Neural crest cell (in vitro differentiated cells): ENCODE measurements around the gene MAP3K8. TPM values are rescaled to one million over a fixed set of nuclear protein-coding genes. Genes with fewer than 3 reads are reported as not detected.

ENCODE experiments used
- DNase-seq: peaks from one replicate; pipeline ENCODE4 v3.0.0; 2021; ENCODE audit warnings: low read depth, mixed read lengths, low spot score
- H3K27ac Mint-ChIP-seq: one replicate; pipeline ENCODE4 v1.8.0; 2021; ENCODE audit warnings: mild to moderate bottlenecking, mixed read lengths; ENCODE audit not compliant: unreplicated experiment
- H3K27me3 Mint-ChIP-seq: 2 replicates; pipeline ENCODE4 v1.8.0; 2021; ENCODE audit warnings: low read depth, mild to moderate bottlenecking, mixed read lengths
- H3K36me3 Mint-ChIP-seq: 2 replicates; pipeline ENCODE4 v1.8.0; 2021; ENCODE audit warnings: low read depth, mild to moderate bottlenecking, mixed read lengths
- H3K4me1 Mint-ChIP-seq: 2 replicates; pipeline ENCODE4 v1.8.0; 2021; ENCODE audit warnings: mixed read lengths
- H3K4me3 Mint-ChIP-seq: one replicate; pipeline ENCODE4 v1.8.0; 2021; ENCODE audit warnings: mild to moderate bottlenecking, mixed read lengths
- H3K9me3 Mint-ChIP-seq: 2 replicates; pipeline ENCODE4 v1.8.0; 2021; ENCODE audit warnings: mixed read lengths
- CTCF ChIP-seq: fragments of 200-600 bp; sonication (generic); conservative IDR thresholded peaks from 2 replicates; pipeline ENCODE4 v1.5.0; 2021; ENCODE audit warnings: antibody characterized with exemption, mild to moderate bottlenecking
- total RNA-seq: library from RNA; stranded (reverse); gene quantifications from 2 replicates; pipeline ENCODE4 v1.2.1, GENCODE V29; 2021

The MAP3K8 gene
- total RNA-seq, 1 donor from 2014 or later, result 1.4 TPM

GRCh38 chr10:30500963-30501504, 67.0 kb downstream of the MAP3K8 start:
- no peaks in the 10 kb centered on the region for H3K36me3 Mint-ChIP-seq
- peaks cover 12% of the 10 kb centered on the region for H3K27me3 Mint-ChIP-seq
- no peaks in the 10 kb centered on the region for H3K4me1 Mint-ChIP-seq
- no peak overlapping the region for H3K4me3 Mint-ChIP-seq
- no peaks in the 10 kb centered on the region for H3K9me3 Mint-ChIP-seq
- no peak for TF ChIP-seq CTCF
- no peak for DNase-seq
- no peak overlapping the region for H3K27ac Mint-ChIP-seq

- TF ChIP-seq CTCF, result no peak
- no peak for DNase-seq
- Mint-ChIP-seq H3K9me3 (no peaks in the 10 kb centered on the region), H3K36me3 (no peaks in the 10 kb centered on the region), H3K4me3 (no peak overlapping the region), H3K27ac (no peak overlapping the region), H3K4me1 (no peaks in the 10 kb centered on the region), H3K27me3 (peaks cover 12% of the 10 kb centered on the region)
These were observed 68.5 kb downstream of the MAP3K8 start for GRCh38 chr10:30502266-30503060.

- Mint-ChIP-seq H3K27ac (no peak overlapping the region), H3K36me3 (no peaks in the 10 kb centered on the region), H3K4me1 (no peaks in the 10 kb centered on the region), H3K4me3 (no peak overlapping the region), H3K9me3 (no peaks in the 10 kb centered on the region), H3K27me3 (peaks cover 12% of the 10 kb centered on the region)
- DNase-seq, result no peak
- no peak for TF ChIP-seq CTCF
These were observed 69.8 kb downstream of the MAP3K8 start for GRCh38 chr10:30503700-30504266.

GRCh38 chr10:30505543-30506298, 71.7 kb downstream of the MAP3K8 start:
- TF ChIP-seq CTCF, result no peak
- no peaks in the 10 kb centered on the region for H3K36me3 Mint-ChIP-seq
- no peak for DNase-seq
- no peak overlapping the region for H3K27ac Mint-ChIP-seq
- no peaks in the 10 kb centered on the region for H3K9me3 Mint-ChIP-seq
- no peak overlapping the region for H3K4me3 Mint-ChIP-seq
- peaks cover 9% of the 10 kb centered on the region for H3K27me3 Mint-ChIP-seq
- no peaks in the 10 kb centered on the region for H3K4me1 Mint-ChIP-seq

GRCh38 chr10:30509508-30509907, 75.5 kb downstream of the MAP3K8 start:
- no peaks in the 10 kb centered on the region for H3K36me3 Mint-ChIP-seq
- no peaks in the 10 kb centered on the region for H3K27me3 Mint-ChIP-seq
- no peak for TF ChIP-seq CTCF
- H3K4me1 Mint-ChIP-seq, result no peaks in the 10 kb centered on the region
- no peak for DNase-seq
- H3K4me3 Mint-ChIP-seq, result no peak overlapping the region
- no peak overlapping the region for H3K27ac Mint-ChIP-seq
- no peaks in the 10 kb centered on the region for H3K9me3 Mint-ChIP-seq
